Ascending aorta (tissue), 2 donors: Measurements from ENCODE around the gene EPHA5. TPM values are rescaled to one million over a fixed set of nuclear protein-coding genes. Genes with fewer than 3 reads are reported as not detected.

Source experiments
- DNase-seq, 2 donors: peaks; one replicate each; pipeline ENCODE4 v3.0.0-alpha.2; 2019; ENCODE audit warnings: low spot score in 2 of 2
- H3K27ac ChIP-seq, 2 donors: fragments of 200-600 bp; sonication (generic); one replicate each; pipeline ENCODE4 v1.5.1; 2016 to 2017; ENCODE audit warnings: mild to moderate bottlenecking in 1 of 2
- H3K27me3 ChIP-seq: fragments of 200-600 bp; sonication (generic); one replicate; pipeline ENCODE4 v1.5.1; 2017
- H3K36me3 ChIP-seq, 2 donors: fragments of 200-600 bp; sonication (generic); one replicate each; pipeline ENCODE4 v1.5.1; 2016
- H3K4me1 ChIP-seq, 2 donors: fragments of 200-600 bp; sonication (generic); one replicate each; pipeline ENCODE4 v1.5.1; 2016 to 2017; ENCODE audit warnings: mild to moderate bottlenecking in 1 of 2
- H3K4me3 ChIP-seq, 2 donors: fragments of 200-600 bp; sonication (generic); one replicate each; pipeline ENCODE4 v1.5.1; 2016 to 2017; ENCODE audit warnings: mild to moderate bottlenecking in 1 of 2
- H3K9me3 ChIP-seq, 2 donors: fragments of 200-600 bp; sonication (generic); one replicate each; pipeline ENCODE4 v1.5.1; 2016
- CTCF ChIP-seq, 3 experiments: fragments of 200-600 bp in 2 of 3; fragments of 450-650 bp in 1 of 3; sonication (generic) in 2 of 3; IDR thresholded peaks; one replicate each; pipeline ENCODE4 v1.5.1; 2016 to 2019; ENCODE audit warnings: antibody characterized with exemption in 3 of 3, mild to moderate bottlenecking in 1 of 3, moderate library complexity in 1 of 3
- intact Hi-C: fragments of 100-400 bp; cut with DNase I; formaldehyde crosslinking; loops from one replicate; pipeline ENCODE4 v1.15.1; 2023
- total RNA-seq: library from RNA; depleted of rRNA; stranded (reverse); fragments of >200 nt; gene quantifications from one replicate; pipeline ENCODE4 v1.1.0, GENCODE V29; 2016

EPHA5 gene
- total RNA-seq, 1 donor from 2014 or later = not detected

GRCh38 chr4:65391382-65391781, 278.9 kb downstream of the EPHA5 start:
- H3K27ac ChIP-seq = no peak overlapping the region
- DNase-seq = no peak
- no peak for TF ChIP-seq CTCF (IDR thresholded peaks at IDR 0.05)
- no peaks in the 10 kb centered on the region for H3K27me3 ChIP-seq
- H3K4me3 ChIP-seq = no peak overlapping the region
- intact Hi-C loops = no loop called here
- no peaks in the 10 kb centered on the region for H3K4me1 ChIP-seq
- H3K9me3 ChIP-seq = no peaks in the 10 kb centered on the region
- H3K36me3 ChIP-seq = no peaks in the 10 kb centered on the region

GRCh38 chr4:65386927-65387326, 283.4 kb downstream of the EPHA5 start:
- no peak for TF ChIP-seq CTCF (IDR thresholded peaks at IDR 0.05)
- no peaks in the 10 kb centered on the region for H3K9me3 ChIP-seq
- H3K27me3 ChIP-seq = no peaks in the 10 kb centered on the region
- H3K4me1 ChIP-seq = no peaks in the 10 kb centered on the region
- intact Hi-C loops = no loop called here
- DNase-seq = no peak
- H3K4me3 ChIP-seq = no peak overlapping the region
- no peaks in the 10 kb centered on the region for H3K36me3 ChIP-seq
- no peak overlapping the region for H3K27ac ChIP-seq

GRCh38 chr4:65383589-65384305, 286.5 kb downstream of the EPHA5 start:
- Histone ChIP-seq H3K9me3 (no peaks in the 10 kb centered on the region), H3K36me3 (no peaks in the 10 kb centered on the region), H3K27me3 (no peaks in the 10 kb centered on the region), H3K4me1 (no peaks in the 10 kb centered on the region), H3K4me3 (no peak overlapping the region), H3K27ac (no peak overlapping the region)
- DNase-seq = no peak
- no peak for TF ChIP-seq CTCF (IDR thresholded peaks at IDR 0.05)
- intact Hi-C loops = no loop called here

GRCh38 chr4:65381648-65382047, 288.6 kb downstream of the EPHA5 start:
- Histone ChIP-seq H3K36me3 (no peaks in the 10 kb centered on the region), H3K4me3 (no peak overlapping the region), H3K27ac (no peak overlapping the region), H3K27me3 (no peaks in the 10 kb centered on the region), H3K9me3 (no peaks in the 10 kb centered on the region), H3K4me1 (no peaks in the 10 kb centered on the region)
- intact Hi-C loops = no loop called here
- DNase-seq = no peak
- TF ChIP-seq CTCF (IDR thresholded peaks at IDR 0.05) = no peak

GRCh38 chr4:65370709-65371108, 299.6 kb downstream of the EPHA5 start:
- TF ChIP-seq CTCF (IDR thresholded peaks at IDR 0.05) = no peak
- no peaks in the 10 kb centered on the region for H3K27me3 ChIP-seq
- no peaks in the 10 kb centered on the region for H3K4me1 ChIP-seq
- H3K9me3 ChIP-seq = no peaks in the 10 kb centered on the region
- intact Hi-C loops = no loop called here
- H3K4me3 ChIP-seq = no peak overlapping the region
- H3K36me3 ChIP-seq = no peaks in the 10 kb centered on the region
- no peak overlapping the region for H3K27ac ChIP-seq
- no peak for DNase-seq

- no peaks in the 10 kb centered on the region for H3K27me3 ChIP-seq
- no peak for TF ChIP-seq CTCF (IDR thresholded peaks at IDR 0.05)
- no peak for DNase-seq
- intact Hi-C loops = no loop called here
- H3K4me1 ChIP-seq = no peaks in the 10 kb centered on the region
- no peaks in the 10 kb centered on the region for H3K36me3 ChIP-seq
- no peak overlapping the region for H3K27ac ChIP-seq
- no peak overlapping the region for H3K4me3 ChIP-seq
- no peaks in the 10 kb centered on the region for H3K9me3 ChIP-seq
Measured at GRCh38 chr4:65367306-65367705, 303.0 kb downstream of the EPHA5 start.
